GM12878 (cell line): ENCODE measurements around the gene GNGT2. TPM values are rescaled to one million over a fixed set of nuclear protein-coding genes. Genes with fewer than 3 reads are reported as not detected.
A peak's percentile ranks its signal among the peaks of the same experiment; 100 is the strongest.

Source experiments
- ATAC-seq: fragments of 200-7000 bp; cut with Tn5 transposase; 3 replicates; pipeline ENCODE4 v1.9.1; 2020; ENCODE audit warnings: mild to moderate bottlenecking, moderate library complexity
- BruUV-seq: library from RNA; stranded (reverse); fragments of 400-500 nt; replicated peaks from 2 replicates; lab custom pipeline; 2021; lab: Mats Ljungman, UMichigan
- CTCF ChIA-PET: fragments of 300-600 bp; sonication (Branson Sonifier 250); formaldehyde crosslinking; extraction: SDS; loops from one replicate; lab custom pipeline; 2021; ENCODE audit warnings: inconsistent platforms; lab: Yijun Ruan, JAX
- POLR2A ChIA-PET: fragments of 350-600 bp; formaldehyde crosslinking; extraction: SDS; loops from one replicate; lab custom pipeline; 2021; ENCODE audit warnings: inconsistent platforms; lab: Charles Lee
- RAD21 ChIA-PET: fragments of 300-600 bp; sonication (Branson Sonifier 250); formaldehyde crosslinking; loops from one replicate; lab custom pipeline; 2023; ENCODE audit warnings: antibody characterized with exemption; ENCODE audit not compliant: unreplicated experiment; lab: Charles Lee
- SMC1A ChIA-PET: fragments of 300-600 bp; sonication (Branson Sonifier 250); formaldehyde crosslinking; loops from one replicate; lab custom pipeline; 2023; ENCODE audit not compliant: unreplicated experiment, uncharacterized antibody; lab: Charles Lee
- DNase-seq: peaks from one replicate; pipeline ENCODE4 v3.0.0-alpha.2; 2011; ENCODE audit warnings: low read depth, low spot score
- FAIRE-seq: peaks from 3 replicates; lab custom pipeline; 2011; peaks lifted over from hg19 to GRCh38; lab: Jason Lieb, UNC
- H2AFZ ChIP-seq: 2 replicates; pipeline ENCODE4 v1.6.0; 2011; ENCODE audit warnings: low read depth, low read length, control low read depth; ENCODE audit not compliant: control insufficient read depth
- H3K27ac ChIP-seq: 2 replicates; pipeline ENCODE4 v1.5.1; 2011; ENCODE audit warnings: control low read depth; ENCODE audit not compliant: control insufficient read depth, insufficient read depth
- H3K27me3 ChIP-seq, 2 experiments: replicated peaks in 1 of 2; 2 replicates each; pipeline versions ENCODE4 v1.6.0 to v1.6.1; 2011; ENCODE audit warnings: low read length in 1 of 2; ENCODE audit not compliant: control insufficient read depth in 2 of 2, insufficient read depth in 2 of 2
- H3K36me3 ChIP-seq, 2 experiments: 2 replicates each; pipeline ENCODE4 v1.5.1; 2011; ENCODE audit warnings: low read length in 1 of 2; ENCODE audit not compliant: control insufficient read depth in 2 of 2, insufficient read depth in 2 of 2
- H3K4me1 ChIP-seq: 2 replicates; pipeline ENCODE4 v1.6.1; 2011; ENCODE audit warnings: mild to moderate bottlenecking, low read length, moderate library complexity, mixed read lengths; ENCODE audit not compliant: control insufficient read depth, insufficient read depth
- H3K4me2 ChIP-seq: 2 replicates; pipeline ENCODE4 v1.6.0; 2011; ENCODE audit warnings: control low read depth; ENCODE audit not compliant: control insufficient read depth, insufficient read depth
- H3K4me3 ChIP-seq: fragments of 200-600 bp; sonication (generic); 2 replicates; pipeline ENCODE4 v1.5.1; 2016
- H3K79me2 ChIP-seq: 2 replicates; pipeline ENCODE4 v1.6.0; 2011; ENCODE audit warnings: low read length; ENCODE audit not compliant: control insufficient read depth, insufficient read depth
- H3K9ac ChIP-seq: 2 replicates; pipeline ENCODE4 v1.8.0; 2011; ENCODE audit warnings: low read length, control low read depth, mixed read lengths; ENCODE audit not compliant: control insufficient read depth, insufficient read depth
- H3K9me3 ChIP-seq: replicated peaks from 3 replicates; pipeline ENCODE4 v1.5.1; 2011; ENCODE audit warnings: mild to moderate bottlenecking, low read length; ENCODE audit not compliant: control insufficient read depth, insufficient read depth
- H4K20me1 ChIP-seq: 2 replicates; pipeline ENCODE4 v1.6.0; 2011; ENCODE audit not compliant: control insufficient read depth, insufficient read depth
- CBX3 ChIP-seq: fragments of 200-600 bp; sonication (generic); IDR thresholded peaks from 2 replicates; pipeline ENCODE4 v1.6.1; 2016; ENCODE audit warnings: low read depth, borderline replicate concordance
- EED ChIP-seq: sonication (generic); IDR thresholded peaks from 2 replicates; pipeline ENCODE4 v1.6.1; 2016; ENCODE audit warnings: antibody characterized with exemption, low read depth
- GABPA ChIP-seq: IDR thresholded peaks from 2 replicates; pipeline ENCODE4 v1.6.1; 2014; ENCODE audit warnings: antibody characterized with exemption, low read depth, mild to moderate bottlenecking, inconsistent platforms
- HCFC1 ChIP-seq: fragments of 150-350 bp; IDR thresholded peaks from 2 replicates; pipeline ENCODE4 v1.6.1; 2014; ENCODE audit warnings: low read length
- IKZF1 ChIP-seq: fragments of 450-650 bp; conservative IDR thresholded peaks from 2 replicates; pipeline ENCODE4 v1.6.1; 2017; ENCODE audit warnings: antibody characterized with exemption, mild to moderate bottlenecking
- JUNB ChIP-seq: IDR thresholded peaks from 2 replicates; pipeline ENCODE4 v1.6.1; 2016; ENCODE audit warnings: antibody characterized with exemption, mild to moderate bottlenecking
- JUND ChIP-seq: IDR thresholded peaks from 2 replicates; pipeline ENCODE4 v1.6.1; 2012; ENCODE audit warnings: low read depth, mild to moderate bottlenecking, low read length, improper control_type of control experiment, moderate library complexity
- KLF5 ChIP-seq: fragments of 450-650 bp; IDR thresholded peaks from 2 replicates; pipeline ENCODE4 v1.6.1; 2014; ENCODE audit warnings: mild to moderate bottlenecking; ENCODE audit not compliant: partially characterized antibody
- LARP7 ChIP-seq: fragments of 450-650 bp; IDR thresholded peaks from 2 replicates; pipeline ENCODE4 v1.6.1; 2017; ENCODE audit warnings: mild to moderate bottlenecking
- MEF2A ChIP-seq: IDR thresholded peaks from 2 replicates; pipeline ENCODE4 v1.6.1; 2011; ENCODE audit warnings: low read depth, mild to moderate bottlenecking, low read length, moderate library complexity; ENCODE audit not compliant: insufficient read depth
- MEF2B ChIP-seq: fragments of 450-650 bp; IDR thresholded peaks from 2 replicates; pipeline ENCODE4 v1.6.1; 2018; ENCODE audit warnings: mild to moderate bottlenecking, moderate library complexity; ENCODE audit not compliant: partially characterized antibody, poor library complexity, severe bottlenecking
- MTA2 ChIP-seq: fragments of 450-650 bp; IDR thresholded peaks from 2 replicates; pipeline ENCODE4 v1.6.1; 2016; ENCODE audit warnings: low read depth, mild to moderate bottlenecking, moderate library complexity
- POU2F2 ChIP-seq: IDR thresholded peaks from 3 replicates; pipeline ENCODE4 v1.6.1; 2011; ENCODE audit warnings: low read depth, mild to moderate bottlenecking, low read length, borderline replicate concordance
- RB1 ChIP-seq: fragments of 450-650 bp; formaldehyde crosslinking; IDR thresholded peaks from 2 replicates; pipeline ENCODE4 v1.6.1; 2017; ENCODE audit warnings: mild to moderate bottlenecking, borderline replicate concordance
- RFX5 ChIP-seq: IDR thresholded peaks from 2 replicates; pipeline ENCODE4 v1.6.1; 2011; ENCODE audit warnings: low read depth, low read length, improper control_type of control experiment
- SMAD1 ChIP-seq: fragments of 450-650 bp; IDR thresholded peaks from 2 replicates; pipeline ENCODE4 v1.6.1; 2018; ENCODE audit warnings: mild to moderate bottlenecking, low read depth; ENCODE audit not compliant: partially characterized antibody
- STAT3 ChIP-seq: IDR thresholded peaks from 2 replicates; pipeline ENCODE4 v1.6.1; 2011; ENCODE audit warnings: low read depth, low read length, improper control_type of control experiment
- TCF3 ChIP-seq: IDR thresholded peaks from 2 replicates; pipeline ENCODE4 v1.6.1; 2012; ENCODE audit warnings: low read depth, mild to moderate bottlenecking, low read length, borderline replicate concordance; ENCODE audit not compliant: insufficient read depth
- YY1 ChIP-seq: IDR thresholded peaks from 2 replicates; pipeline ENCODE4 v1.6.1; 2011; ENCODE audit warnings: low read depth, mild to moderate bottlenecking, low read length
- ZNF384 ChIP-seq: IDR thresholded peaks from 2 replicates; pipeline ENCODE4 v1.6.1; 2012; ENCODE audit warnings: low read depth, mild to moderate bottlenecking, low read length, improper control_type of control experiment, borderline replicate concordance
- WGBS: methylation state at CpG from one replicate; pipeline ENCODE4 v1.1.6; 2016; ENCODE audit warnings: low lambda C conversion rate; ENCODE audit not compliant: insufficient replicate concordance, insufficient coverage; ENCODE audit errors: missing lambda C conversion rate; 5-methylcytosine and 5-hydroxymethylcytosine counted together
- in situ Hi-C: fragments of 300-500 bp; cut with MboI; formaldehyde crosslinking; loops from 9 replicates; pipeline ENCODE4 v1.14.3; 2018; ENCODE audit warnings: mixed read lengths
- intact Hi-C: fragments of 100-400 bp; cut with micrococcal nuclease; formaldehyde crosslinking; loops from one replicate; pipeline ENCODE4 v1.14.2; 2022; ENCODE audit not compliant: unreplicated experiment
- polyA plus RNA-seq, 11 experiments: library from polyadenylated mRNA; depleted of rRNA in 4 of 11; unstranded in 6 of 11; stranded (reverse) in 5 of 11; fragments of >200 nt; fragmentation: Nextera tagmentation in 4 of 11; fragmentation: Illumina TruSeq in 1 of 11; extraction: Ambion mirVana in 4 of 11; extraction: Trizol in 1 of 11; gene quantifications; 1 replicate in 1 of 11; 2 replicates in 10 of 11; pipeline versions ENCODE4 v1.2.1 to v1.2.3, GENCODE V29; 2011 to 2016; ENCODE audit warnings: inconsistent platforms in 2 of 11, missing spikeins in 2 of 11, low read depth in 1 of 11
- total RNA-seq, 4 experiments: library from RNA; depleted of rRNA in 3 of 4; stranded (reverse); fragments of >200 nt in 3 of 4; fragmentation: Illumina TruSeq in 1 of 4; extraction: Trizol in 1 of 4; gene quantifications; 2 replicates each; pipeline versions ENCODE4 v1.2.1 to v1.2.3, GENCODE V29; 2013 to 2021
- TF ChIP-seq, protein P1 (sequence below): IDR thresholded peaks from 2 replicates; pipeline ENCODE4 v1.6.1; 2012; ENCODE audit warnings: low read depth, low read length, improper control_type of control experiment
- TF ChIP-seq, protein P2 (sequence below): fragments of 450-650 bp; IDR thresholded peaks from 2 replicates; pipeline ENCODE4 v1.6.1; 2017; ENCODE audit warnings: mild to moderate bottlenecking, moderate library complexity

The GNGT2 gene
- total and polyA plus RNA-seq, 10 of the 15 experiments (the other 5 are each of a cell fraction or from before 2014, with no cell fraction given), result 15.3 to 60.4 (median 32.0) TPM

DNA sequence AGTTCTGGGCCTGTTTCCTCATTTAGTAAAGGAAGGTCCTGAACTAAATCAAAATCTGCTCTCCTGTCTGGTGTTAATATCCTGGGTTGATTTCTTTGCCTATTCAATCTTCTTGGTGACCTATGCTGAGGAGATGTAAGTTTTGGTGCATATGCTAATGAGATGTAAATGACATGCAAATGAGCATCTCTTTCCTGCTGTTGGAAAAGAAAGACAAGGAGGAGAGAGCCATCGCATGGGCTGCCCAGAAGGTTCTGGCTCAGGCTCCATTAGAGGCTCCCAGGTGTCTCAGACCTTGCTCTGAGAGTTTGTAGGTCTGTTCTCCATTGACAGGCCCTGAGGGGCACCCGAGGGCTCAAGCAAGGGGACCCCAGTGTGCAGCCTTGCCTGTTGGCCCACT is 3.5 kb upstream of the GNGT2 start:
- ATAC-seq, result no peak
- 17% methylated on average over 2 of the region's 2 CpGs for WGBS
- Histone ChIP-seq H4K20me1 (no peaks in the 10 kb centered on the region), H3K4me1 (peaks cover 54% of the 10 kb centered on the region), H2AFZ (no peak overlapping the region), H3K27ac (peak overlapping the region; percentile 96), H3K9ac (peak overlapping the region; percentile 27), H3K36me3 (peaks cover 5 to 16% of the 10 kb centered on the region in 2 experiments), H3K79me2 (peaks cover 87% of the 10 kb centered on the region), H3K4me2 (peak overlapping the region; percentile 94), H3K9me3 (no peaks in the 10 kb centered on the region), H3K27me3 (no peaks in the 10 kb centered on the region), H3K4me3 (peak overlapping the region; percentile 98)
- BruUV-seq, result no TSS peak
- in situ Hi-C loops (no loop called here), intact Hi-C loops (no loop called here)
- no peak for DNase-seq
- FAIRE-seq, result no peak
- ChIA-PET RAD21 (interaction anchor here (2.3 to 13.4 kb wide), 4 partner anchors 8 to 33 kb away, joined by 15 to 355 read pairs (median 39); no protein-coding TSS in a partner anchor), CTCF (interaction anchor here (2.9 to 8.5 kb wide), 5 partner anchors 8 to 32 kb away, joined by 19 to 127 read pairs (median 45); no protein-coding TSS in a partner anchor), POLR2A (interaction anchor here (1.4 to 13.2 kb wide), 3 partner anchors 12 to 305 kb away, joined by 3 to 537 read pairs (median 12); no protein-coding TSS in a partner anchor), SMC1A (interaction anchor here (2.4 to 16.8 kb wide), 3 partner anchors 8 to 18 kb away, joined by 11 to 354 read pairs (median 22); no protein-coding TSS in a partner anchor)
- TF ChIP-seq, protein P1, sequence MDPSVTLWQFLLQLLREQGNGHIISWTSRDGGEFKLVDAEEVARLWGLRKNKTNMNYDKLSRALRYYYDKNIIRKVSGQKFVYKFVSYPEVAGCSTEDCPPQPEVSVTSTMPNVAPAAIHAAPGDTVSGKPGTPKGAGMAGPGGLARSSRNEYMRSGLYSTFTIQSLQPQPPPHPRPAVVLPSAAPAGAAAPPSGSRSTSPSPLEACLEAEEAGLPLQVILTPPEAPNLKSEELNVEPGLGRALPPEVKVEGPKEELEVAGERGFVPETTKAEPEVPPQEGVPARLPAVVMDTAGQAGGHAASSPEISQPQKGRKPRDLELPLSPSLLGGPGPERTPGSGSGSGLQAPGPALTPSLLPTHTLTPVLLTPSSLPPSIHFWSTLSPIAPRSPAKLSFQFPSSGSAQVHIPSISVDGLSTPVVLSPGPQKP, result no peak
- TF ChIP-seq MTA2 (no peak), GABPA (no peak), MEF2A (no peak), ZNF384 (no peak), LARP7 (0 out of 2 replicates have a peak, but pooled peaks have one; percentile 11), EED (no peak), POU2F2 (peak; percentile 83; the same call in 2 of the 3 replicates), YY1 (no peak), IKZF1 (0 out of 2 replicates have a peak, but pooled peaks have one; percentile 15), MEF2B (no peak), JUNB (no peak), RFX5 (no peak), RB1 (no peak), KLF5 (no peak), CBX3 (no peak), SMAD1 (peak; percentile 8), JUND (no peak), TCF3 (no peak), HCFC1 (no peak), STAT3 (no peak)
- TF ChIP-seq, protein P2, sequence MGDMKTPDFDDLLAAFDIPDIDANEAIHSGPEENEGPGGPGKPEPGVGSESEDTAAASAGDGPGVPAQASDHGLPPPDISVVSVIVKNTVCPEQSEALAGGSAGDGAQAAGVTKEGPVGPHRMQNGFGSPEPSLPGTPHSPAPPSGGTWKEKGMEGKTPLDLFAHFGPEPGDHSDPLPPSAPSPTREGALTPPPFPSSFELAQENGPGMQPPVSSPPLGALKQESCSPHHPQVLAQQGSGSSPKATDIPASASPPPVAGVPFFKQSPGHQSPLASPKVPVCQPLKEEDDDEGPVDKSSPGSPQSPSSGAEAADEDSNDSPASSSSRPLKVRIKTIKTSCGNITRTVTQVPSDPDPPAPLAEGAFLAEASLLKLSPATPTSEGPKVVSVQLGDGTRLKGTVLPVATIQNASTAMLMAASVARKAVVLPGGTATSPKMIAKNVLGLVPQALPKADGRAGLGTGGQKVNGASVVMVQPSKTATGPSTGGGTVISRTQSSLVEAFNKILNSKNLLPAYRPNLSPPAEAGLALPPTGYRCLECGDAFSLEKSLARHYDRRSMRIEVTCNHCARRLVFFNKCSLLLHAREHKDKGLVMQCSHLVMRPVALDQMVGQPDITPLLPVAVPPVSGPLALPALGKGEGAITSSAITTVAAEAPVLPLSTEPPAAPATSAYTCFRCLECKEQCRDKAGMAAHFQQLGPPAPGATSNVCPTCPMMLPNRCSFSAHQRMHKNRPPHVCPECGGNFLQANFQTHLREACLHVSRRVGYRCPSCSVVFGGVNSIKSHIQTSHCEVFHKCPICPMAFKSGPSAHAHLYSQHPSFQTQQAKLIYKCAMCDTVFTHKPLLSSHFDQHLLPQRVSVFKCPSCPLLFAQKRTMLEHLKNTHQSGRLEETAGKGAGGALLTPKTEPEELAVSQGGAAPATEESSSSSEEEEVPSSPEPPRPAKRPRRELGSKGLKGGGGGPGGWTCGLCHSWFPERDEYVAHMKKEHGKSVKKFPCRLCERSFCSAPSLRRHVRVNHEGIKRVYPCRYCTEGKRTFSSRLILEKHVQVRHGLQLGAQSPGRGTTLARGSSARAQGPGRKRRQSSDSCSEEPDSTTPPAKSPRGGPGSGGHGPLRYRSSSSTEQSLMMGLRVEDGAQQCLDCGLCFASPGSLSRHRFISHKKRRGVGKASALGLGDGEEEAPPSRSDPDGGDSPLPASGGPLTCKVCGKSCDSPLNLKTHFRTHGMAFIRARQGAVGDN, result no peak
